AG09309 (cell line): ENCODE data around the gene PPP1R37.

Source experiments
- DNase-seq: peaks from one replicate; pipeline ENCODE4 v3.0.0-alpha.2; 2010; ENCODE audit warnings: low read depth
- H3K4me3 ChIP-seq: 2 replicates; pipeline ENCODE4 v1.5.1; 2011; ENCODE audit warnings: mild to moderate bottlenecking, low read depth, low read length, moderate library complexity; ENCODE audit not compliant: control insufficient read depth
- TF ChIP-seq, protein P1 (sequence below): IDR thresholded peaks from 2 replicates; pipeline ENCODE4 v1.5.1; 2011; ENCODE audit warnings: mild to moderate bottlenecking, low read depth, low read length, inconsistent platforms; ENCODE audit not compliant: insufficient read depth, control insufficient read depth; ENCODE audit errors: missing control alignments

The PPP1R37 gene

DNA sequence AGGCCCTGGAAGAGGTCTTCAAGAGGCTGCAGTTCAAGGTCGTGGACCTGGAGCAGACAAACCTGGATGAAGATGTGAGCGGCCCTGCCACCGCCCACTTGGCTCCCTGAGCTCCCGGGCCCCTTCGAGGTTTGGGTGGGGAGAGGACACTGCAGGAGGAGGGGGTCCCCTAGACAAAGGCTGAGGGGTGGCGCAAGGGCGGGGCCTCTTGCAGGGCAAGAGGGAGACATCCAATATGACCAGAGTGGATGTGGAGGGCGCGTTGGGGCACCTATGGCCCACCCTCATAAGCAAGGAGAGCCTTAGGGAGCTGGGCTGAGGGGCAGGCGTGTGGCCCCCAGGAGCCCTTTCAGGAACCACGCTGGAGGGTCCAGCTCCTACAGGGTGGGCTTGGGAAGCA is 47.6 kb downstream of the PPP1R37 start:
- TF ChIP-seq, protein P1, sequence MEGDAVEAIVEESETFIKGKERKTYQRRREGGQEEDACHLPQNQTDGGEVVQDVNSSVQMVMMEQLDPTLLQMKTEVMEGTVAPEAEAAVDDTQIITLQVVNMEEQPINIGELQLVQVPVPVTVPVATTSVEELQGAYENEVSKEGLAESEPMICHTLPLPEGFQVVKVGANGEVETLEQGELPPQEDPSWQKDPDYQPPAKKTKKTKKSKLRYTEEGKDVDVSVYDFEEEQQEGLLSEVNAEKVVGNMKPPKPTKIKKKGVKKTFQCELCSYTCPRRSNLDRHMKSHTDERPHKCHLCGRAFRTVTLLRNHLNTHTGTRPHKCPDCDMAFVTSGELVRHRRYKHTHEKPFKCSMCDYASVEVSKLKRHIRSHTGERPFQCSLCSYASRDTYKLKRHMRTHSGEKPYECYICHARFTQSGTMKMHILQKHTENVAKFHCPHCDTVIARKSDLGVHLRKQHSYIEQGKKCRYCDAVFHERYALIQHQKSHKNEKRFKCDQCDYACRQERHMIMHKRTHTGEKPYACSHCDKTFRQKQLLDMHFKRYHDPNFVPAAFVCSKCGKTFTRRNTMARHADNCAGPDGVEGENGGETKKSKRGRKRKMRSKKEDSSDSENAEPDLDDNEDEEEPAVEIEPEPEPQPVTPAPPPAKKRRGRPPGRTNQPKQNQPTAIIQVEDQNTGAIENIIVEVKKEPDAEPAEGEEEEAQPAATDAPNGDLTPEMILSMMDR, result no peak
- H3K4me3 ChIP-seq, result no peak overlapping the region
- no peak for DNase-seq

DNA sequence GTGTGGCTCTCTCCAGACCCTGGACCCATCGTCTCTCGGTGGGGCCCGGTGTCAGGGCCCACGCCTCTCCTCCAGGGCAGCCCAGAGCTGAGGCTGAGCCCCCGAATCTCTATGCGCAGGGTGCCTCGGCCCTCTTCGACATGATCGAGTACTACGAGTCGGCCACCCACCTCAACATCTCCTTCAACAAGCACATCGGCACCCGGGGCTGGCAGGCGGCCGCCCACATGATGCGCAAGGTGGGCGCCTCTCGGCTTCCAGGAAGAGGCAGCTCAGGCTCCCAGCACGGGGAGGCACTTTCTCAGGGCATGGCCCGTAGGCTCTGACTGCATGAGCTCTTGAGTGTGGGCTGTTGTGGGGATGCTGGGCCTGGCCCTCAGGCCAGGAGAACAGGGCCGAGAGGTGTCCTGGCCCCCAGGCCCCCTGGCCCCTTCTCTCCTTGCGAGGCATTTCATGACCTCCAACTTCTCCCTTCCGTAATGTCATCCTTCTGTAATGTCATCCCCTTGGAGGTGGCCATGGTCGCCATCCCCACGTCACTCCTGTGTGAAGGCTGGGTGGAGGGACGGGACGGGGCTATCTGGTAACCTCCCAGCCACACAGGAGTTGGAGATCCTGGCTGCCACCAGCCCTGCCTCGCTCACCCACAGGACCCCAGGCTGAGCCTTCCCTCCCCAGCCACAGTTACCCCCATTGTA is 48.4 kb downstream of the PPP1R37 start:
- no peak for DNase-seq
- TF ChIP-seq, protein P1, result no peak
- no peak overlapping the region for H3K4me3 ChIP-seq

DNA sequence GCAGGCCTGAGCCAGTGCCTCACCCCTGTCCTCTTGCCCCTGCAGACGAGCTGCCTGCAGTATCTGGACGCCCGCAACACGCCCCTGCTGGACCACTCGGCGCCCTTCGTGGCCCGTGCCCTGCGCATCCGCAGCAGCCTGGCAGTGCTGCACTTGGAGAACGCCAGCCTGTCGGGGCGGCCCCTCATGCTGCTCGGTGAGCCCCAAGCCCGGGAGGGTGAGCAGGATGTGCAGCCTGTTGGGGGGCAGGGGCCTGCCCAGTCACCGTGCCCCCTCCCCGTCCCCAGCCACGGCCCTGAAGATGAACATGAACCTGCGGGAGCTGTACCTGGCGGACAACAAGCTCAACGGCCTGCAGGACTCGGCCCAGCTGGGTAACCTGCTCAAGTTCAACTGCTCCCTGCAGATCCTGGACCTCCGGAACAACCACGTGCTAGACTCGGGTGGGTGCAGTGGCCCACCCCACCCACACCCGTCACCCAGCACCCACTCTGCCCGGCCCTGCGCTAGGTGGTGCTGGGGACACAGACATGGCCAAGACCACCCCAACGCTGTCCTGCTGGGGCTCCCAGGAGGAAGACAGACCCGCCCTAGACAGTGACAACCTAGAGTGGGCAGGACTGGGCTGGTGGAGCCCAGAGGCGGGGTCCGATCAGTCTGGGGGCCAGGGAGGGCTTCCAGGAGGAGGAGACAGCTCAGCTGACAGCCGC is 49.2 kb downstream of the PPP1R37 start:
- TF ChIP-seq, protein P1, result no peak
- DNase-seq, result no peak

GRCh38 chr19:45142726-45143110 is 49.7 kb downstream of the PPP1R37 start:
- H3K4me3 ChIP-seq, result no peak overlapping the region
- DNase-seq, result no peak
- TF ChIP-seq, protein P1, result no peak

More for the DNA sequence above, 49.2 kb downstream of the PPP1R37 start:
- no peak overlapping the region for H3K4me3 ChIP-seq

DNA sequence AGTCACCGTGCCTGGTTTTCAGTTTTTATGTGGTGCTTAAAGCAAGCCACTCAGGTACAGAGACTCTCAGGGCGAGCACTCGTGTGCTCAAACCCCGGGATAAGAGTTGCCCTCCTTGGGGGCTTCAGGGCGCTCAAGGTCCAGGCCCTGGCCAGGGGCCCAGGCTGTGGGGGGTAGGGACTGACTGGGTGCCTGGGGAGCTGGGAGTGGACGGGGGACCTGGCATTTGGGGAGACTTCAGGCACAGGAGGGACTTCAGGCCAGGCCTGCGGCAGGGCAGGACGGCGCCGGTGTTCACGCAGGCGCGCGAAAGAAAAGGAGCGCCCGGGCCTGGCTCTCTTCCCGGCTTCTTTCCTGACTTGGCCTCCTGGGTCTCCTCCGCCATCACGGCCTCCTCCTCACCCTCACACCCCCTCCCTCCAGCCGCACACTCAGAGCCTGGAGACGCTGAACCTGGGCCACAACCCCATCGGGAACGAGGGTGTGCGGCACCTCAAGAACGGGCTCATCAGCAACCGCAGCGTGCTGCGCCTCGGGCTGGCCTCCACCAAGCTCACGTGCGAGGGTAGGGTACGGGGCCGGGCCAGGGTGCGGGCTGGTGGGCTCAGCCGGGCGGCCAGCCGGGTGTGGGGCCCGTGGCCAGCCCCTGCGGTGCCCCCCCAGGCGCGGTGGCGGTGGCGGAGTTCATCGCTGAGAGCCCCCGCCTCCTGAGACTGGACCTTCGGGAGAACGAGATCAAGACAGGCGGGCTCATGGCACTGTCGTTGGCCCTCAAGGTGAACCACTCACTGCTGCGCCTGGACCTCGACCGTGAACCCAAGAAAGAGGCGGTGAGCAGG is 51.7 kb downstream of the PPP1R37 start:
- no peak for DNase-seq
- TF ChIP-seq, protein P1, result no peak
- no peak overlapping the region for H3K4me3 ChIP-seq

- H3K4me3 ChIP-seq, result no peak overlapping the region
- no peak for DNase-seq
- TF ChIP-seq, protein P1, result no peak
Observed at GRCh38 chr19:45145270-45146189, 52.6 kb downstream of the PPP1R37 start.
